ENCODE data around the gene ETFB.

GRCh38 chr19:51321799-51322198, 44.4 kb downstream of the ETFB start:
- no peak for TF ChIP-seq CTCF (IDR thresholded peaks at IDR 0.05)
- TF ChIP-seq POLR2A (IDR thresholded peaks at IDR 0.05) = no peak

All from lower leg skin (tissue), 3 donors.